Thyroid gland (tissue), 4 donors: ENCODE measurements around the gene ABL2. TPM values are rescaled to one million over a fixed set of nuclear protein-coding genes. Genes with fewer than 3 reads are reported as not detected.

ENCODE experiments used
- DNase-seq, 2 donors: peaks; one replicate each; pipeline ENCODE4 v3.0.0-alpha.2; 2019
- H3K27ac ChIP-seq, 3 donors: fragments of 200-600 bp; sonication (generic); 1 replicate in 2 of 3; 2 replicates in 1 of 3; pipeline ENCODE4 v1.5.1; 2016 to 2019; ENCODE audit warnings: mild to moderate bottlenecking in 1 of 3, moderate library complexity in 1 of 3
- H3K27me3 ChIP-seq: fragments of 200-600 bp; sonication (generic); one replicate; pipeline ENCODE4 v1.5.1; 2019
- H3K36me3 ChIP-seq, 2 donors: fragments of 200-600 bp; sonication (generic); one replicate each; pipeline ENCODE4 v1.5.1; 2016 to 2019
- H3K4me1 ChIP-seq, 2 donors: fragments of 200-600 bp; sonication (generic); one replicate each; pipeline ENCODE4 v1.5.1; 2017 to 2019
- H3K4me3 ChIP-seq, 3 donors: fragments of 200-600 bp; sonication (generic); replicated peaks in 1 of 3; 1 replicate in 2 of 3; 2 replicates in 1 of 3; pipeline ENCODE4 v1.5.1; 2016; ENCODE audit warnings: mild to moderate bottlenecking in 1 of 3
- H3K9me3 ChIP-seq: fragments of 200-600 bp; sonication (generic); one replicate; pipeline ENCODE4 v1.5.1; 2017
- POLR2A ChIP-seq, 2 donors: fragments of 450-650 bp; IDR thresholded peaks; one replicate each; pipeline ENCODE4 v1.6.1; 2017; ENCODE audit warnings: antibody characterized with exemption in 2 of 2, mild to moderate bottlenecking in 2 of 2, moderate library complexity in 1 of 2
- WGBS, 2 donors: methylation state at CpG; one replicate each; pipeline ENCODE4 v1.1.5; 2017; 5-methylcytosine and 5-hydroxymethylcytosine counted together
- intact Hi-C: fragments of 100-400 bp; cut with DNase I; formaldehyde crosslinking; loops from one replicate; pipeline ENCODE4 v1.15.1; 2023
- total RNA-seq, 4 donors: library from RNA; depleted of rRNA; stranded (reverse); fragments of >200 nt; gene quantifications; one replicate each; pipeline ENCODE4 v1.2.3, GENCODE V29; 2016
- TF ChIP-seq, protein P1 (sequence below), 6 experiments: fragments of 200-600 bp in 3 of 6; fragments of 450-650 bp in 3 of 6; sonication (generic) in 3 of 6; IDR thresholded peaks; one replicate each; pipeline ENCODE4 v1.5.1; 2016 to 2019; ENCODE audit warnings: antibody characterized with exemption in 6 of 6, mild to moderate bottlenecking in 2 of 6, inconsistent platforms in 1 of 6, moderate library complexity in 1 of 6

Gene ABL2
- total RNA-seq, 4 donors from 2014 or later = 11.8 to 21.2 (median 18.9) TPM

DNA sequence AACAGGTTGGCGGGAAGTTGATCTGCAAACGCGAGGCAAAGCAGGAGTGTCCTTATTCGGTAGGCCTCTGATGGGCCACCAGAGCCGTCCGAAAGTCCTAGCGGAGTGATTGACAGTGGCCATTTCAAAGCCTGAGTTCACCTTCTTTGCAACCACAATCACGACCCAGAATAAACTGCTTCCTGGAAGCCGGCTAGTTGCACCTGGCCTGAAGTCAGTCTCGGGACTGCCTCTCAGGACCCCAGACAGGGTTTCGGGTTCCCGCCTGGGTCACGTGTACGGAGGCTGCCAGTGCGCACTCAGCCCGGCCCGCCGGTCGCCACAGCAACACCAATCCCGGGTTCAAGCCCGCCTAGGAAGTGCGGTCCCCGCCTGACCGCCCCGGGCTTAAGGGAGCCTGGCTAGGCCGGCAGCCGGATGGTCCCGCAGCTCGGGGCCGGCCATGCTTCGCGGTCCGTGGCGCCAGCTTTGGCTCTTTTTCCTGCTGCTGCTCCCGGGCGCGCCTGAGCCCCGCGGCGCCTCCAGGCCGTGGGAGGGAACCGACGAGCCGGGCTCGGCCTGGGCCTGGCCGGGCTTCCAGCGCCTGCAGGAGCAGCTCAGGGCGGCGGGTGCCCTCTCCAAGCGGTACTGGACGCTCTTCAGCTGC is 147.7 kb downstream of the ABL2 start, which contains the start of gene TOR3A:
Gene TOR3A, plus strand, starts transcription at position 384 of the 646 bp plus-strand sequence. Its CDS starts 59 bp downstream, at position 443.
- Histone ChIP-seq H3K36me3 (peaks cover 0 to 3% of the 10 kb centered on the region in 2 donors), H3K4me3 (peak within 1 kb of the TSS; percentile 58 to 99 (median 84)), H3K27me3 (no peaks in the 10 kb centered on the region), H3K27ac (peak within 1 kb of the TSS; percentile 76 to 83 (median 80)), H3K4me1 (peaks cover 13 to 15% of the 10 kb centered on the region in 2 donors), H3K9me3 (no peaks in the 10 kb centered on the region)
- peak in 1 of 2 donors; percentile 91 for TF ChIP-seq POLR2A (IDR thresholded peaks at IDR 0.05)
- TF ChIP-seq, protein P1, sequence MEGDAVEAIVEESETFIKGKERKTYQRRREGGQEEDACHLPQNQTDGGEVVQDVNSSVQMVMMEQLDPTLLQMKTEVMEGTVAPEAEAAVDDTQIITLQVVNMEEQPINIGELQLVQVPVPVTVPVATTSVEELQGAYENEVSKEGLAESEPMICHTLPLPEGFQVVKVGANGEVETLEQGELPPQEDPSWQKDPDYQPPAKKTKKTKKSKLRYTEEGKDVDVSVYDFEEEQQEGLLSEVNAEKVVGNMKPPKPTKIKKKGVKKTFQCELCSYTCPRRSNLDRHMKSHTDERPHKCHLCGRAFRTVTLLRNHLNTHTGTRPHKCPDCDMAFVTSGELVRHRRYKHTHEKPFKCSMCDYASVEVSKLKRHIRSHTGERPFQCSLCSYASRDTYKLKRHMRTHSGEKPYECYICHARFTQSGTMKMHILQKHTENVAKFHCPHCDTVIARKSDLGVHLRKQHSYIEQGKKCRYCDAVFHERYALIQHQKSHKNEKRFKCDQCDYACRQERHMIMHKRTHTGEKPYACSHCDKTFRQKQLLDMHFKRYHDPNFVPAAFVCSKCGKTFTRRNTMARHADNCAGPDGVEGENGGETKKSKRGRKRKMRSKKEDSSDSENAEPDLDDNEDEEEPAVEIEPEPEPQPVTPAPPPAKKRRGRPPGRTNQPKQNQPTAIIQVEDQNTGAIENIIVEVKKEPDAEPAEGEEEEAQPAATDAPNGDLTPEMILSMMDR (IDR thresholded peaks at IDR 0.05) = no peak
- intact Hi-C loops = loop anchor here (5.0 kb wide), 1 partner anchor 285 kb away; the partner anchor contains the start of gene AXDND1
- peak; percentile 97 for DNase-seq
- 0% methylated on average over 5 to 8 of the region's 51 CpGs for WGBS, 2 donors

DNA sequence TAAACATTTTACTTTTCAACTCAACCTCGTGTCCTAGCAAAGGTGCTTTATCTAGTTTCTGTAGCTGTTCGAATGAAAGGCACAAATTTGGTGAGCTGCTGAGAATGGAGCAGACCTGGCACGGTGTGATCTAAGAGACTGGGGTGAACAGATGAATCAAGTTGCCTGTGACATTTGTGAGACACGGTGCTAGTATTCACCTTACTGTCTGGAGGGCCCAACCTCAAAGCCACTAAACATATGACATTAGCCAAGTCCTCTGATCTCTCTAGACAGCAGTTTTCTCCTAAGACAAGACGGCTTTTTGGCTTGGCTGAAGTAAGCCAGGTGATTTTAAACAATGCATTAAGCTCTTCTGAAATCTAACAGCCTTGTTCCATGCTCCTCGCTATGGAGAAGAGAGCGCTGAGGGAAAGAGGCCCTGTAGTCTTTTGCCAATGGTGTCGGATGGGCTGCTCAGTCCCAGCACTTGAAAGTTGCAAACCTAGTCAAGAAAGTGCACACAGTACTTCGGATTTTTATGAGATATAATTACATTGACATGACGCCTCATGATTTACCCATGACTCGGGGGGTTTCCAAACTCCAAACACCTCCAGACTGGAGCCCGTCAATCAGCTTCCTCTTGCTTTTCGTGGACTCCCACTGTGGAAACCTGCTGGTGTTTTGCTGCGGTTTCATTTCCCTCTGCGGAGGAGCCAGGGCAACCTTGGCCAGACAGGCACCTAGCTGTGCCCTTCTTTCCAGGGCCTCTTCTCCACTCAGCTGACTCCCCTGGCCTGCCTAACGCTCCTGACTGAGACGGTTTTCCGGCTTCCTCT is 148.4 kb downstream of the ABL2 start:
- Histone ChIP-seq H3K27me3 (no peaks in the 10 kb centered on the region), H3K9me3 (no peaks in the 10 kb centered on the region), H3K27ac (peak overlapping the region; percentile 1 to 83 (median 80)), H3K4me3 (peak overlapping the region; percentile 6 to 99 (median 7)), H3K4me1 (peaks cover 13 to 15% of the 10 kb centered on the region in 2 donors), H3K36me3 (peaks cover 0 to 2% of the 10 kb centered on the region in 2 donors)
- DNase-seq = no peak
- TF ChIP-seq, protein P1 (IDR thresholded peaks at IDR 0.05) = no peak
- intact Hi-C loops = loop anchor here (5.0 kb wide), 1 partner anchor 286 kb away; the partner anchor contains the start of gene AXDND1
- WGBS, 2 donors = 45 to 54% methylated on average over 16 to 18 of the region's 18 CpGs

DNA sequence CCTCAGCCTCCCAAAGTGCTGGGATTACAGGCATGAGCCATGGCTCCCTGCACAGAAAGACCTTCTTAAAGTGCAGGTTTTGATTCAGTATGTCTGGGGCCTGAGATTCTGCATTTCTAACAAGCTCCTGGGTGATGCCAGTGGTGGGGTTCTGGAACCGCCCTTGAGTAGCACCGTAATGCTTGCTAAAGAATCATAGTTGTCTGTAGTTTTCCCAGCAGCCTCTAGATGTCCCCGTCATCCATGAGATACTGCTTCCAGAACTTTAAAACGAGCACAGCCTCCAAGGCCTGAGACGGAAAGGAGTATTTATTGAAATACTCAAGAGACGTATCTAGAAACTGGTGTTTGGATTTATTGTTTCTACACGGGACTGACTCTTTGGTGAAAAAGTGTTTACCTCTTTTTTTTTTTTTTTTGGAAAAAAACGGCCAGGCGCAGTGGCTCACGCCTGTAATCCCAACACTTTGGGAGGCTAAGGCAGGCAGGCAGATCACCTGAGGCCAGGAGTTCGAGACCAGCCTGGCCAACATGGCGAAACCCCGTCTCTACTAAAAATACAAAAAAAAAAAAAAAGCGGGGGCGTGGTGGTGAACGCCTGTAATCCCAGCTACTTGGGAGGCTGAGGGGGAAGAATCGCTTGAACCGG is 150.2 kb downstream of the ABL2 start:
- H3K36me3 ChIP-seq = no peaks in the 10 kb centered on the region
- H3K4me1 ChIP-seq = peaks cover 13 to 15% of the 10 kb centered on the region in 2 donors
- H3K4me3 ChIP-seq = no peak overlapping the region
- TF ChIP-seq, protein P1 (IDR thresholded peaks at IDR 0.05) = peak; percentile 39 to 82 (median 76)
- no peak for TF ChIP-seq POLR2A (IDR thresholded peaks at IDR 0.05)
- 53% methylated on average over 18 of the region's 18 CpGs for WGBS, 2 donors
- no peak overlapping the region for H3K27ac ChIP-seq
- intact Hi-C loops = no loop called here
- no peaks in the 10 kb centered on the region for H3K27me3 ChIP-seq
- no peaks in the 10 kb centered on the region for H3K9me3 ChIP-seq
- peak; percentile 48 to 52 for DNase-seq

DNA sequence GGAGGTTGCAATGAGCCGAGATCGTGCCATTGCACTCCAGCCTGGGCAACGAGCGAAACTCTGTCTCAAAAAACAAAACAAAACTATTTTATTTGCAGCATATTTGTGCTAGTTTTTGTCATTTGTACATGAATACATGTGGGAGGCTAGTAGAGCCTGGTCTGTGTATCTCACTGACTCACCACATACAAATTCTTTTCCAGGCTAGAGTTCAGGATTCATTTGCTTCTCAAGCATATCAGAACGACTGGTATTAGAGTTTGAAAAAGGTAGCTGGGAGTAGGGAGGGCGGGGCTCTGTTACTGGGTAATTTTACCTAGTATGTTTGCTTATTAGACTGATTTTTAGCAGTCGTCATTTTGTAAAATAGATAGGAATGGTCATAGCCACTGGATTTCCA is 152.1 kb downstream of the ABL2 start:
- intact Hi-C loops = no loop called here
- H3K9me3 ChIP-seq = no peaks in the 10 kb centered on the region
- no peak overlapping the region for H3K4me3 ChIP-seq
- no peak overlapping the region for H3K27ac ChIP-seq
- no peak for DNase-seq
- H3K36me3 ChIP-seq = peaks cover 0 to 6% of the 10 kb centered on the region in 2 donors
- H3K4me1 ChIP-seq = peaks cover 7 to 9% of the 10 kb centered on the region in 2 donors
- TF ChIP-seq, protein P1 (IDR thresholded peaks at IDR 0.05) = no peak
- TF ChIP-seq POLR2A (IDR thresholded peaks at IDR 0.05) = no peak
- 85 to 88% methylated on average over 7 of the region's 7 CpGs for WGBS, 2 donors
- no peaks in the 10 kb centered on the region for H3K27me3 ChIP-seq
